Hepatocyte (in vitro differentiated cells): Measurements from ENCODE around the gene VAV2. TPM values are rescaled to one million over a fixed set of nuclear protein-coding genes. Genes with fewer than 3 reads are reported as not detected.

Experiments
- DNase-seq: peaks from one replicate; pipeline ENCODE4 v3.0.0-alpha.2; 2016; ENCODE audit warnings: low spot score
- H2AFZ ChIP-seq: fragments of 200-600 bp; sonication (generic); 2 replicates; pipeline ENCODE4 v1.6.0; 2016; ENCODE audit warnings: antibody characterized with exemption, mild to moderate bottlenecking
- H3K27ac ChIP-seq: fragments of 200-600 bp; sonication (generic); 2 replicates; pipeline ENCODE4 v1.5.1; 2016; ENCODE audit warnings: mild to moderate bottlenecking
- H3K27me3 ChIP-seq: fragments of 200-600 bp; sonication (generic); 2 replicates; pipeline ENCODE4 v1.6.1; 2016
- H3K36me3 ChIP-seq: fragments of 200-600 bp; sonication (generic); replicated peaks from 2 replicates; pipeline ENCODE4 v1.5.1; 2016; ENCODE audit warnings: low read depth; ENCODE audit not compliant: insufficient read depth
- H3K4me1 ChIP-seq: fragments of 200-600 bp; sonication (generic); 2 replicates; pipeline ENCODE4 v1.5.1; 2016; ENCODE audit warnings: mild to moderate bottlenecking, moderate library complexity; ENCODE audit not compliant: insufficient read depth
- H3K4me2 ChIP-seq: fragments of 200-600 bp; sonication (generic); 2 replicates; pipeline ENCODE4 v1.6.0; 2016
- H3K4me3 ChIP-seq: fragments of 200-600 bp; sonication (generic); 2 replicates; pipeline ENCODE4 v1.5.1; 2016; ENCODE audit warnings: mild to moderate bottlenecking
- H3K79me2 ChIP-seq: fragments of 200-600 bp; sonication (generic); 2 replicates; pipeline ENCODE4 v1.6.0; 2017; ENCODE audit warnings: mild to moderate bottlenecking
- H3K9me2 ChIP-seq: fragments of 200-600 bp; sonication (generic); replicated peaks from 2 replicates; pipeline ENCODE4 v1.6.0; 2017; ENCODE audit warnings: mild to moderate bottlenecking; ENCODE audit not compliant: insufficient read depth
- H3K9me3 ChIP-seq: fragments of 200-600 bp; sonication (generic); 2 replicates; pipeline ENCODE4 v1.5.1; 2016; ENCODE audit warnings: low read depth, mild to moderate bottlenecking
- H4K20me1 ChIP-seq: fragments of 200-600 bp; sonication (generic); 2 replicates; pipeline ENCODE4 v1.6.0; 2016; ENCODE audit warnings: mild to moderate bottlenecking; ENCODE audit not compliant: insufficient read depth, poor library complexity, severe bottlenecking
- EZH2 ChIP-seq: fragments of 200-600 bp; sonication (generic); IDR thresholded peaks from 2 replicates; pipeline ENCODE4 v1.6.1; 2016; ENCODE audit warnings: antibody characterized with exemption, mild to moderate bottlenecking, borderline replicate concordance
- EZH2phosphoT487 ChIP-seq: fragments of 200-600 bp; sonication (generic); IDR thresholded peaks from one replicate; pipeline ENCODE4 v1.6.1; 2018; ENCODE audit warnings: antibody characterized with exemption, mild to moderate bottlenecking, low read depth, moderate library complexity; ENCODE audit not compliant: unreplicated experiment, severe bottlenecking
- WGBS: methylation state at CpG from one replicate; pipeline ENCODE4 v1.1.6; 2016; ENCODE audit warnings: low lambda C conversion rate; ENCODE audit errors: missing lambda C conversion rate; 5-methylcytosine and 5-hydroxymethylcytosine counted together
- polyA plus RNA-seq: library from polyadenylated mRNA; unstranded; fragments of >200 nt; fragmentation: Nextera tagmentation; extraction: Ambion mirVana; gene quantifications from 2 replicates; pipeline ENCODE4 v1.2.1, GENCODE V29; 2016
- total RNA-seq: library from RNA; depleted of rRNA; stranded (reverse); fragments of >200 nt; gene quantifications from 2 replicates; pipeline ENCODE4 v1.2.3, GENCODE V29; 2014
- TF ChIP-seq, protein P1 (sequence below): fragments of 200-600 bp; sonication (generic); IDR thresholded peaks from 2 replicates; pipeline ENCODE4 v1.5.1; 2016; ENCODE audit warnings: antibody characterized with exemption, mild to moderate bottlenecking; ENCODE audit not compliant: poor library complexity

Gene VAV2
- total and polyA plus RNA-seq, 2 experiments from 2014 or later: 24.9 to 27.7 TPM

DNA sequence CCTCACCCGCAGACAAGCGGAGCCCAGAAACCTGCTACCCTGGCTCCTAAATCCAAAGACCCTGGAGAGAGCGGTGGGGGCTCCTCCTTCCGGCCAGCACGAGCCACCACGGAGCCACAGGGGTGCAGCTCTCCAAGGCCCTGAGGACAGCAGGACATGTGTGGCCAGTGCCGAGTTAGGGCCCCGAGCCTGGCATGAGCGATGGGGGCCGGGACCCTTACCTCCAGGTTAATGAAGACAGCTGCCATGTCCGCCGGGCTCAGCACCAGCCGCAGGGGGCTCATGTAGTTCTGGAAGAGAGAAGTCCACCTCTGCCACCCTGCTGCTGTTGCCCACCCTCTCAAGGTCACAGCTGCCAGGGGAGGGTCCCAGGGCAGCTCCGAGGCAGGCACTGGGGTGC is 185.1 kb downstream of the VAV2 start:
- Histone ChIP-seq H3K27ac (no peak overlapping the region), H3K9me2 (no peaks in the 10 kb centered on the region), H2AFZ (no peak overlapping the region), H3K27me3 (no peaks in the 10 kb centered on the region), H3K4me3 (no peak overlapping the region), H3K79me2 (no peaks in the 10 kb centered on the region), H3K4me2 (no peak overlapping the region), H4K20me1 (no peaks in the 10 kb centered on the region), H3K36me3 (no peaks in the 10 kb centered on the region), H3K9me3 (no peaks in the 10 kb centered on the region), H3K4me1 (no peaks in the 10 kb centered on the region)
- TF ChIP-seq EZH2: no peak
- no peak for DNase-seq
- WGBS: 96% methylated on average over 14 of the region's 14 CpGs

DNA sequence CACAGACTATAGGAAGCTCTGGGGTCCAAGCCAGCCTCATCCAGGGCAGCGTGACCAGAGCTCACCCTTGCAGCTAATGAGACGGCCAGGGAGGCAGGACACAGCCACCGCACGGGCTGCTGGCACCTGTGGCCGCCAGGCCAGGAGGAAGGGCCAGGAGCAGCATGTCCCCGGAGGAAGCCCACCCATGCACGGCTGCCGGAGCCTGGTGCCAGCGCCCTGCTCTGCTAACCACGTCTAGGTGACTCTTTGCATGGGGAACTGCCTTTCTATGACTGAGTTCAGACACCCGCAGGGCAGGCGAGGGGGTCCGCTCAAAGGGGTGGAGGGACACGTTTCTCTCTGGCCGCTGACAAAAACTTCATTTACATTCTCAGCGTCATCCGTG is 185.5 kb downstream of the VAV2 start:
- no peak for DNase-seq
- Histone ChIP-seq H3K4me1 (no peaks in the 10 kb centered on the region), H3K4me2 (no peak overlapping the region), H3K27ac (no peak overlapping the region), H2AFZ (no peak overlapping the region), H3K4me3 (no peak overlapping the region), H3K9me3 (no peaks in the 10 kb centered on the region), H3K36me3 (no peaks in the 10 kb centered on the region), H3K79me2 (no peaks in the 10 kb centered on the region), H4K20me1 (no peaks in the 10 kb centered on the region), H3K27me3 (no peaks in the 10 kb centered on the region), H3K9me2 (no peaks in the 10 kb centered on the region)
- TF ChIP-seq, protein P1, sequence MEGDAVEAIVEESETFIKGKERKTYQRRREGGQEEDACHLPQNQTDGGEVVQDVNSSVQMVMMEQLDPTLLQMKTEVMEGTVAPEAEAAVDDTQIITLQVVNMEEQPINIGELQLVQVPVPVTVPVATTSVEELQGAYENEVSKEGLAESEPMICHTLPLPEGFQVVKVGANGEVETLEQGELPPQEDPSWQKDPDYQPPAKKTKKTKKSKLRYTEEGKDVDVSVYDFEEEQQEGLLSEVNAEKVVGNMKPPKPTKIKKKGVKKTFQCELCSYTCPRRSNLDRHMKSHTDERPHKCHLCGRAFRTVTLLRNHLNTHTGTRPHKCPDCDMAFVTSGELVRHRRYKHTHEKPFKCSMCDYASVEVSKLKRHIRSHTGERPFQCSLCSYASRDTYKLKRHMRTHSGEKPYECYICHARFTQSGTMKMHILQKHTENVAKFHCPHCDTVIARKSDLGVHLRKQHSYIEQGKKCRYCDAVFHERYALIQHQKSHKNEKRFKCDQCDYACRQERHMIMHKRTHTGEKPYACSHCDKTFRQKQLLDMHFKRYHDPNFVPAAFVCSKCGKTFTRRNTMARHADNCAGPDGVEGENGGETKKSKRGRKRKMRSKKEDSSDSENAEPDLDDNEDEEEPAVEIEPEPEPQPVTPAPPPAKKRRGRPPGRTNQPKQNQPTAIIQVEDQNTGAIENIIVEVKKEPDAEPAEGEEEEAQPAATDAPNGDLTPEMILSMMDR: no peak
- TF ChIP-seq EZH2phosphoT487: no peak
- TF ChIP-seq EZH2: no peak
- WGBS: 99% methylated on average over 17 of the region's 17 CpGs

DNA sequence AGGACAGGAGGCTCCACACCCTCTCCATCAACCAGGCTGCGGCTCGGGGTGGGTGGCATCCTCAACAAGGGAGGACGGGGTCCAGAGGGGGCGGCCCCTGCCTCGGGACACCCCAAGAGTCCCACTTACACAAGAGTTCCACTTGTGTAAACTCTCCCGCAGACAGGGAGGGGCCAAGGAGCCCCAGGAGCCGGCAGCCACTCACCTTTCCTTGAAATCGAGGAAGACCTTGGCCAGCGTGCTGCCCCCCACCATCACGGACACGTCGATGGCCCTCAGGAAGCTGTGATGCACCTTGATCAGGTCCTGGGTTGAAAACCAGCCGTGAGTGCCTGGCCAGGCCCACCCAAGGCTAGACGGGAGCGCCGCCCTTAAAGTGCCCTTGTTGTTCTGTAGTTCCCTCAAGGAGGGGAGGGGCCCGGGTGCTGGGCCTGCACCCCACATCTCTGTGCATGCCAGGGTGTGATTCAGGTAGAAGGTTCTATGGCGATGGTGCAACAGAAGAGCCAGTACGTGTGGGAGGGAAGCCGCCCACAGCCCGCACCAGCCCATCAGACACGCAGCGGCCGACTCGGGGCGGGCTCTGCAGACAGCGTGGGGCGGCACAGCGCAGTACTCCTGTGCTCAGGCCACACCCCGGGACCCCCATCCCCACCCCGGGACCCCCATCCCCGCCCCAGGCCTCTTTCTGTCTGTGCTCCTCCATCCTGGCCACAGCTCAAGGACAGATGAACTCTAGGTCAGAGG is 186.1 kb downstream of the VAV2 start:
- no peaks in the 10 kb centered on the region for H3K9me2 ChIP-seq
- no peak overlapping the region for H3K4me3 ChIP-seq
- H3K27ac ChIP-seq: no peak overlapping the region
- H3K4me2 ChIP-seq: no peak overlapping the region
- TF ChIP-seq, protein P1: no peak
- no peak for TF ChIP-seq EZH2
- TF ChIP-seq EZH2phosphoT487: no peak
- H3K27me3 ChIP-seq: no peaks in the 10 kb centered on the region
- H3K79me2 ChIP-seq: no peaks in the 10 kb centered on the region
- 98% methylated on average over 30 of the region's 32 CpGs for WGBS
- no peaks in the 10 kb centered on the region for H3K36me3 ChIP-seq
- no peaks in the 10 kb centered on the region for H3K9me3 ChIP-seq
- H2AFZ ChIP-seq: no peak overlapping the region
- DNase-seq: no peak
- H4K20me1 ChIP-seq: no peaks in the 10 kb centered on the region
- H3K4me1 ChIP-seq: no peaks in the 10 kb centered on the region

DNA sequence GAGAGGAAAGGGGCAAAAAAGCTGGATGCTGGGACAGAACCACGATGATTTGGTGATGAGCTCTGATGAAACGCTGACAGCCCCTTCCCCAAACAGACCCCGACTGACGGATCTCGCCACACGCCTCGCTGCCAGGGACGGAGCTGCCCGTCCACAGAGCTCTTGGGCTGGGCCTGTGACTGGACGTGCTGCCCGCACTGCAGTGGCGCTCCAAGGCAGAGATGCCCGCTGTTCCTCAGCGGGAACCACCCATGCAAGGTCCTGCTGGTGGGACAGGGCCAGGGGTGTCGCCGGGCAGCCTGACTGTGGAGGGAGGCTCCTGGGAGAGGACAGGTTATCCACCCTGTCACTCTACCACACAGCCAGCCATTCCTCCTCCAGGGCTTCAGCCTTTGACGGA is 187.9 kb downstream of the VAV2 start:
- Histone ChIP-seq H3K4me2 (no peak overlapping the region), H3K9me3 (no peaks in the 10 kb centered on the region), H3K4me3 (no peak overlapping the region), H3K36me3 (no peaks in the 10 kb centered on the region), H3K79me2 (no peaks in the 10 kb centered on the region), H3K27me3 (no peaks in the 10 kb centered on the region), H3K27ac (no peak overlapping the region), H4K20me1 (no peaks in the 10 kb centered on the region), H3K4me1 (no peaks in the 10 kb centered on the region), H2AFZ (no peak overlapping the region), H3K9me2 (no peaks in the 10 kb centered on the region)
- WGBS: 95% methylated on average over 17 of the region's 17 CpGs
- TF ChIP-seq, protein P1: no peak
- no peak for TF ChIP-seq EZH2
- no peak for TF ChIP-seq EZH2phosphoT487
- no peak for DNase-seq
